ENCODE results near the gene NTSR1.
A peak's percentile ranks its signal among the peaks of the same experiment; 100 is the strongest.
"Not testable (repeated sequence)": the region's sequence is repeated elsewhere in the genome, so short reads cannot be mapped to it uniquely, and the experiment has no call there.

The NTSR1 gene

GRCh38 chr20:62675156-62675876, 33.3 kb upstream of the NTSR1 start:
- DNase-seq = no peak

- DNase-seq = no peak
These were observed 32.8 kb upstream of the NTSR1 start for GRCh38 chr20:62675877-62676260.

GRCh38 chr20:62676976-62677375, 31.7 kb upstream of the NTSR1 start:
- no peak for DNase-seq

GRCh38 chr20:62677678-62678077, 31.0 kb upstream of the NTSR1 start:
- no peak for DNase-seq

- no peak for DNase-seq
These were observed 30.1 kb upstream of the NTSR1 start for GRCh38 chr20:62678553-62678952.

GRCh38 chr20:62679978-62680589, 28.6 kb upstream of the NTSR1 start:
- no peak for DNase-seq

GRCh38 chr20:62682912-62683517, 25.6 kb upstream of the NTSR1 start:
- DNase-seq = no peak

GRCh38 chr20:62683660-62684322, 24.8 kb upstream of the NTSR1 start:
- not testable (repeated sequence) for DNase-seq

- no peak for DNase-seq
These were observed 23.7 kb upstream of the NTSR1 start for GRCh38 chr20:62684981-62685380.

- peak in 1 of 2 donors; percentile 7 for DNase-seq
These were observed 22.7 kb upstream of the NTSR1 start for GRCh38 chr20:62685781-62686555.

- no peak for DNase-seq
These were observed 21.5 kb upstream of the NTSR1 start for GRCh38 chr20:62686869-62687830.

GRCh38 chr20:62688083-62688482, 20.6 kb upstream of the NTSR1 start:
- DNase-seq = no peak

- DNase-seq = no peak
These were observed 19.7 kb upstream of the NTSR1 start for GRCh38 chr20:62688855-62689460.

- DNase-seq = no peak
These were observed 18.8 kb upstream of the NTSR1 start for GRCh38 chr20:62689861-62690260.

GRCh38 chr20:62690261-62690820, 18.3 kb upstream of the NTSR1 start:
- no peak for DNase-seq

GRCh38 chr20:62691487-62691886, 17.1 kb upstream of the NTSR1 start:
- DNase-seq = no peak

GRCh38 chr20:62692176-62692575, 16.5 kb upstream of the NTSR1 start:
- peak in 1 of 2 donors; percentile 13 for DNase-seq

GRCh38 chr20:62692801-62693523, 15.7 kb upstream of the NTSR1 start:
- no peak for DNase-seq

- no peak for DNase-seq
These were observed 15.1 kb upstream of the NTSR1 start for GRCh38 chr20:62693524-62693922.

GRCh38 chr20:62694106-62694505, 14.5 kb upstream of the NTSR1 start:
- no peak for DNase-seq
